Retina (tissue), 1 donor: ENCODE measurements around the gene TMEM266.
A peak's percentile ranks its signal among the peaks of the same experiment; 100 is the strongest.

Experiments
- DNase-seq: peaks from one replicate; pipeline ENCODE4 v3.0.0-alpha.2; 2016

The TMEM266 gene

DNA sequence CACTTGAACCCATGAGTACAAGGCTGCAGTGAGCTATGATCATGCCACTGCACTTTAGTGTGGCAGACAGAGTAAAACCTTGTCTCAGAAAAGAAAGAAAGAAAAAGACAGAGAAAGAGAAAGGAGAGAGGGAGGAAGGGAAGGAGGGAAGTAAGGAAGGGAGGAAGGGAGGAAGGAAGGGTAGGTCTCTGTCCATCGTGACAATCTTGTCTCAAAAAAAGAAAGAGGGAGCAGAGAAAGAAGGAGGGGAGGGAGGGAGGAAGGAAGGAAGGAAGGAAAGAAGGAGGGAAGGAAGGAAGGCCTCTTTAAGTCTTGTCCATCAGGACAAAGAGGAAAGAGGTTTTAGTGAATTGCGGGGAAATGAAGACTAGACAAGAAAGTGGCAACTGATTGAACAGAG lies 129.3 kb downstream of the TMEM266 start:
- no peak for DNase-seq

DNA sequence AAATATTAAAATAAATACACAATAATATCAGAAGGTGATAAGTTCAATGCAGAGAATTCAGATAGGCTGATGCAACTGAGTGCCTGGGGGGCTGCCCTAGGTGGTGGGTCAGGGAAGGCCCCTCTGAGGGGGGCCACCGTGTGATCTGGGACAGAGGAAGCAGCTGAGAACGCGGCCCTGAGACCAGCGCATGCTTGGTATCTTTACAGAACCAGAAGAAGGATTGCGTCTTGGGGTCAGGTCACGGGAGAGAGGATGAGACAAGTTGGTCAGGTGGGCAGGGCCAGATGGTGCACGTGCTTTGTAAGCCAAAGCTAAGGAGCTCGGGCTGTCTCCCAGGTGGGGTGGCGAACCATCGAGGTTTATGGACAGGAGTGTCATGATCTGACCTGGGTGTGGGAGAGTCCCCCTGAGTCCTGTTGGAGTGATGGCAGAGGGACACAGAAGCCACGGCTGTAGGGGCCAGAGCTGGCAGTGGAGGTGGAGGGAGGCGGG lies 130.3 kb downstream of the TMEM266 start:
- no peak for DNase-seq

DNA sequence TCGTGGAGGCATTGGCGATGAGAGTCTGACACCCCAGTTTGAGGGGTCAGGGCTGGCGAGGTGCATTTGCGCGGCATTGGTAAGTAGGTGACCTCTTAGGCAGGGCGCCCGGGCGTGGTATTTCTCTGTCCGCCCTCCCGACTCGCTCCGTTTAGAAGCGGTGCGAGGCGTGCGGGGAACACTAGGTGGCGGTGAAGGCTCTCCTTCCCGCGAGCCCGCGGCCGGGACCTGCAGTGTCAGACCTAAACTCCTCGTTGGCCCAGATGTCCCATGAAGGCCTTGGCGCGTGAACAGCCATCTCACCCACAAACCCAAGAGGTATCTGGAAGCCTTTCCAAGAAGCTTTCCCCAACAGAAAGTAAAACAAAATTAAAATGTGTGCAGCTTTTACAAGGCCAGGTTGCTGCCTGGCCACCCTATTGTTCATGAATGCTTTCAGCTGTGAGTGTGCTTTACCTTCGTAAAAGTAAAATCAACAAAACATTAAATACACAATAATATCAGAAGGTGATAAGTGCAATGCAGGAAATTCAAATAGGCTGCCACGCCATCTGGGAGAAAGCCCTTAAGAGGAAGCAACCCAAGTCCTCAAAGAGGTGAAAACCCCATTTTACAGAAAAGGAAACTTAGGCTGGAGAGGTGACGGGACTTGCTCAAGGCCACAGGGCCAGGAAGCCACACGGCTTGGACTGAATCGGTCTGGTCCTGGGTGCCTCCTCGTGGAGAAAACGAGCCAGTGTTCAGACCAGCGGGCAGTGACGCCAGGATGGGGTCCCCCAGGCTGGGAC lies 131.2 kb downstream of the TMEM266 start:
- peak; percentile 90 for DNase-seq

- no peak for DNase-seq
Observed at GRCh38 chr15:76191539-76192244, 131.9 kb downstream of the TMEM266 start.

DNA sequence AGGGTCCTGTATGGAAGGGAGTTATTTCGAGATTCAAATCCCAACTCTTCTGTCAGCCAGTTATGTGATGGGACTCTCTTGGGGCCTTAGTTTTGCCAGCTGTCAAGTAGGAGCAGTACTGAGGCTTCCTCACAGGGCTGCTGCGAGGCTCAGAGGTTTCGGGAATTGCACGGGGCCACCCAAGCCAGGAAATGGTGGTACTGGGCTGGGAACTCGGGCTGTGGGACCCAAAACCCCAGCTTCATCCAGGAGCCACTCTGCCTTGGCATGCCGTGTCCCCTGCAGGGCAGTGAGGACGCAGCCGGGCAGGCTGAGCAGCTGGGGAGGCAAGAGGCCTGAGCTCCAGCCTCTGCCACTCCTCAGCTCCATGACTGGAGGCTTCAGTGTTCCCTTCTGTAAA lies 132.9 kb downstream of the TMEM266 start:
- no peak for DNase-seq

- DNase-seq = no peak
Observed at GRCh38 chr15:76193934-76194333, 134.1 kb downstream of the TMEM266 start.

DNA sequence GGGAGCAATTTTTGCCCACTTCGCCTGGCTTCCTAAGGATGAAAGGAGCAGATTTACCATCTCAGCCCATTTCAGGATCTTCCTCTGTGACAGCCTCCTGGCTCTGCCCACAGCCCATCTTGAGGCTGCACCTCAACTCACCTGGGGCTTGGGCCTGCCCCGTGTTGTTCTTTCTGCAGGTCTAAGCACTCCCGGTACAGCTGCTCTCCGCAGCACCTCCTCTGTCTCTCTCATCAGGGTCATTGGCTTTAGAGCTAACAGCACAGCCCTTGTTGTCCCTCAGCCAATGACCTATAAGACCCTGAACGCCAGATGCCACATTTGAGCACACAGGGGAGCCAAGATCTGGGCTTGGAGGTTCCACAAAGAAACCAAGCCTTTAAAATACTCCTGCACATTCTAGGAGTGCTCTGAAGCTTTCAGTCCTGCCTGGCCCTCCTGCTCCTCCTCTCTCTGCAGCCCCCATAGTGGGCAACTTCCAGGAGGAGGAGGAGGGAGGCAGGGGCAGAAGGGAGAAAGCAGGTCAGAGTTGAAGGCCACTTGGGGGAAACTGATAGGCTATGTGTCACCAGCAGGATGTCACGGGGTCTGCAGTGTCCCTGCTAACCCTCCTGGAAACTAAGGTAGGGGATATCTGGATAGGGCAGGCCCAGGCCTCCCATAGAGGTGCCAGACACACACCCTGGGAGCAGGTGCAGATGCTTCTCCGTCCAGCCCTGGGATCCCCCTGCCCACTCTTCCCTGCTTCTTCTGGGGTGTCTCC lies 135.9 kb downstream of the TMEM266 start:
- DNase-seq = no peak

DNA sequence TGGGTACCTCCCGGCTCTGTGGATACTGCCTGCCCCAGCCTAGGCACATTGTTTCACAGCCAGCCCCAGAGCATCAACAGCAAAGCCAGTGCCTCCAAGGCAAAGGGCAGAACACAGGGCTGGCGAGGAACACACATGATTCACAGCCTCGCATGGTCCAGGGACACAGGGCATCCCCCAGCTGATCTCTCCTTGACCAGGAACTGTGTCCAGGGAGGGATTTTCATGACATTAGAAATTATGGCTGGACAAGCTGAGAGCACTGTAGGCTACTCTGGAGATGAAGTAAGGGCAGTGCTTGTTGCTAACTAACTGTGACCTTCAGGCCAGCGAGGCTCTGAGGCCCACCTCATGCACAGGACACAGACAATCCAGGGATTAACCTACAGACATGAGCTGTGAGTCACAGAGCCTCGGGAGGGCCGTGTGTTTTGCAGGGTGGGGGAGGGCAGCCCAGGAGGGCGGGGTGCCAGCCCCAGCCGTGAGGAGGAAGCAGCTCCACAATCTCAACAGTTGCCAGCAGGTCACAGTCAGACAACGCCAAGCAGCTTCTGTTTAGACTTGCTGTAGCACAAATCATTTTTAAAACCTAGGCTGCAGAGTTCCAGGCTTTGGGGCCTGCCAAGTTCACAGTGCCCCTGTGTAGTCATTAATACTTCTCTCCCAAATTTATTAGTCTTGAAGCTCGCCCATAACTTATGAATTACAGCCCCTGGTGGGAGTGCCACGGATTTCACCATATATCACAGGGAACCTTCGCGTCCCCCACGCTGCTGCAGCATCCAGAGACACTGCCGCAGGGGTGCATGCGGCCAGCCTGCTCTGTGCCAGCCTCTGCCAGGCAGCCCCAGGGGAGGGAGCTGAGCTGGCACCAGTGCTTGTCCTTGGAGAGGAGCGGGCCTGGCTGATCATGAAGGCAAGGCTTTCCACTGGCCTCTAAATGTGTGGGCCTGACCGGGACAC lies 136.8 kb downstream of the TMEM266 start:
- no peak for DNase-seq

GRCh38 chr15:76197703-76198455 lies 138.1 kb downstream of the TMEM266 start:
- no peak for DNase-seq

DNA sequence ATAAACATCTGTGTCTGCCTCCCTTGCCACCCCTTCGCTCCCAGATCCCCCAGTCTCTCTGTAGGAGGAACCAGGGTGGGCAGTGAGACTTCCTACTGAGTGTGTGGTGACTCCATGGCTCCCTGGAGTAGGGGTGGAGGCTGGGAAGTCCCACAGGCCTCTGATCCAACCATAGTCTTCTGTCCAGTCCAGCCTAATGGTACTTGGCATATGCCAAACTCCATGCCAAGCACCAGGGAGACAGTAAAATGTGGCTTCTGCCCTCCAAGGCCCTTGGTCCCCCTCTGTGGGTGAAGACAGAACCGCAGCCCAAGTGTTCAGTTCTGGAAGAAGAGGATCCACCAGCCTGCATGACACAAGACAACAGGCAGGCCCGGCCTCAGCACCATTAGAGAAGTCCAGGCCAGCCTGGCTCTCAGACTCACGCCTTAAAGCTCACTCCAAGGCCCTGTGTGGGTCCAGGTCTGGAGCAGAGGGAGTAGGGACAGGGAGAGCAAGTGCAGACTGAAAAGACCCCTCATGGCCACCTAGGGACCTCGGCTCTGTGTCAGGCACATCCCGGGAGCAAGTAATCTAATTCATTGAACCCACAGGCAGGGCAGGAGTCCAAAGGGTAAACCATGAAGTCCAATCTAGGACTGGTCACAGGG lies 138.8 kb downstream of the TMEM266 start:
- DNase-seq = no peak

DNA sequence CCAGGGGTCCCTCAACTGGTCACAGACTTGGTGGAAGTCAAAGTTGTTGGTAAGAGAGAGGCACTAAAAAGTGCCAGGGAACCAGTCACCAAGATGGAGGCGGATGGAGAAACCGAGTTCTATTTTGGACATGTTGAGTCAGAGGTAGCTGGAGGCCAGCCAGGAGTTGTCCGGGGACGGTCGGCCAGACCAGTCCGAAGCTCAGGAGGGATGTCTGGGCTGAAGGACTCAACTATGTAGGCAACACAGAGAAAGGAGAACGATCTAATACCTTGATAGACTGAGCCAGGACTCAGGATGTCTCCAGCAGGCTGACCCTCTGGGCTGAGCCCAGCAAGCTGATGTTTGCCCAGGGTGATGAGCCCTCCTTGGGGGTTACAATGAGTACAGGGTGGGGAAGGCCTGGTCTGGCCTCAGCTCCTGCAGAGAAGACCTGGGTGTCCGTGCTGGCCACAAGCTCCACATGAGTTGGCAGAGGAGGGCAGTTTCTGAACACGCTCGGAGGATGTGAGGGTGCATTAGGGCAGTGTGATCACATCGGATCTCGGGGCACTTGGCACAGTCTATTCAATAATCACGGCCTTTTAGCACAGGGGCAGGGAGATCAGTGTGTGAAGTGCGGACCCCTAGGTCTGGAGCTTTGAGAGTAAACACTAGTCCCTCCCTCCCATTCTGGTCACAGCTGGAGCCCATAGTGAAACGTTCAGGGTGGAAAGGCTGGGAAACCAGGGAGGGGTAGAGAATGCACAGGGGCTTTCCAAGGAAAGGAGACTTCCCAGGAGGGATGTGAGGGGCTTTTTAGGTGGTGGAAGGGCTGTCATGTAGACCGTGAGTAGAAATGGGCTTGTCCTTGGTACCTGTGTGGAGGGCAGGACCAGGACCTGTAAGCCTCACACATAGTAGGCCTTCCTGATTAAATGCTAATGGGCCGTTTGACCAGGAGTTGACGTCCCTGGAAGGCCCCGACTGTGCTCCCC lies 139.6 kb downstream of the TMEM266 start:
- DNase-seq = no peak

- no peak for DNase-seq
Observed at GRCh38 chr15:76200083-76200465, 140.3 kb downstream of the TMEM266 start.

- DNase-seq = no peak
Observed at GRCh38 chr15:76200641-76201105, 140.9 kb downstream of the TMEM266 start.

DNA sequence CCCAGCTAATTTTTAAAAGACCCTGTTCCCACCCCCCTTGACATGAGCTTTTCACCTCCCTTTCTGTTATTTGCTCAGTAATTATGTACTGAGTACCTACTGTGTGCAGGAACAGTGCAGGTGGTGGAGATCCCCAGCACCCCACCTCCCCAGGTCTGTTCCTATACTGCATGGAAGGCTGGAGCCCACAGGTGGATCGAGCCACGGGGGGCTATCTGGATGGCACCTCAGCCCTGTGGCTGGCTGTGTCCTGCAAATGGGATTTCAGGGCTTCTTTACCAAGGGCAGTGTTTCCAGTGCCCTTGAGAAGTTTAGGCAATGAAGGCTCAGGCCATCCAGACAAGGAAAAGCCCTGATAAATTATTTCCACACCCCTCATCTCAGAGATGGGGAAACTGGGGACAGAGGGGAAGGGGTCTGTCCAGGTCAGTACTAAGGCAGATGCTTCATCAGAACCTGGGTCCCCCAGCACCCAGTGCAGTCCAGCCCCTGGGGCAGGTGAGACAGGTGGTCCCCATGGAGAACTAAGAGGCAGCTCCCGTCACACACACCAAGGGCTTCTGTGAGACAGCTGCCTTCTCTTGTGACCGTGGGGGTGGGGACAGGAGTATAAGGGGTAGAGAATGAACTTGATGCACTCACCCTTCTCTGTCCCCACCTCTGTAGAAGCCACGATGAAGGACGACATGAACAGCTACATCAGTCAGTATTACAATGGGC lies 141.9 kb downstream of the TMEM266 start:
- DNase-seq = no peak

DNA sequence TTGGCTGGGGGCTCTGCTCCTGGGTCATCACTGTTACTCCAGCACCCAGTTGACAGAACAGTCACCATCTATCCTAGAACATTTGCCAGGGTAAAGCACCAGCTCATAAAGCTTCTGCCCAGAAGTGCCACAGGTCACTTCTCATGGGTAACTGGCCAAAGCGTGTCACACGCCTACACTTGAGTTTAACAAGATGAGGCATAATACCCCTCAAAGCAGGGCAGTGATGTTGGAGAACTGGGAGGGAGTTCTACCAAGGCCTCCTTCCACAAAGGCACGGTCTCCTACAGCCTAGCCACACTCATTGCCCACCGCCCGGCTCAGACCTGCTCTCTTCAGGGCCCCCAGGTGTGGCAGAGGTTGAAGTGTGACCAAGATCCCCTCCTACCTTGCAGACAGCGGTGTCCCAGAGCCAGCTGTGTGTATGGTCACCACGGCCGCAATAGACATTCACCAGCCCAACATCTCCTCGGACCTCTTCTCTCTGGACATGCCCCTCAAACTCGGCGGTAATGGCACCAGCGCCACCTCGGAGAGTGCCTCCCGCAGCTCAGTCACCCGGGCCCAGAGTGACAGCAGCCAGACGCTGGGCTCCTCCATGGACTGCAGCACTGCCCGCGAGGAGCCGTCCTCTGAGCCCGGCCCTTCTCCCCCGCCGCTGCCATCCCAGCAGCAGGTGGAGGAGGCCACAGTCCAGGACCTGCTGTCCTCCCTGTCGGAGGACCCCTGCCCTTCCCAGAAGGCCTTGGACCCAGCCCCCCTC lies 143.7 kb downstream of the TMEM266 start:
- no peak for DNase-seq

GRCh38 chr15:76204109-76204845 lies 144.5 kb downstream of the TMEM266 start:
- DNase-seq = no peak

GRCh38 chr15:76204916-76205460 lies 145.2 kb downstream of the TMEM266 start:
- no peak for DNase-seq
